Heart left ventricle (tissue), 13 donors: ENCODE data around the gene SULT4A1.

Experiments used
- CTCF ChIP-seq, 12 donors: fragments of 200-600 bp; sonication (generic) in 4 of 12; IDR thresholded peaks; one replicate each; pipeline versions ENCODE4 v1.5.0 to v1.8.0; 2018 to 2022; ENCODE audit warnings: antibody characterized with exemption in 12 of 12, mild to moderate bottlenecking in 5 of 12
- POLR2A ChIP-seq, 2 donors: fragments of 450-650 bp; IDR thresholded peaks; one replicate each; pipeline ENCODE4 v1.6.1; 2017; ENCODE audit warnings: antibody characterized with exemption in 2 of 2, mild to moderate bottlenecking in 2 of 2, moderate library complexity in 2 of 2
- donor health status: ischemic (EF 13 %, LVEDD 7.1; RV severe dilation, severe dysfunction).
- donor health status: DM: no; HTN: yes; CAD: no.
- donor health status: DM: no; HTN: no; CAD: no.
- donor health status: ischemic (EF 25% LVEDD 6.9; RV normal size, moderate dysfunction).
- donor health status: ischemic (EF 25% LVEDD 5.7; RV mildly dilated, moderate dysfunction).
- donor health status: ischemic (EF 35%, LVEDD 5.7; RV mildly dilated, moderate dysfunction).
- donor health status: nonischemic (EF 11% LVEDD 7.7; RV severe dilation, severe dysfunction).
- donor health status: DM: yes; HTN: yes; CAD: no.
- donor health status: PGD.
- donor health status: ischemic (EF 29% LVEDD 5.4; RV normal size, mild dysfunction).
- donor health status: nonischemic (EF 23%, LVEDD 6.1; RV moderate dilation, normal function).

GRCh38 chr22:43882122-43882767 lies 19.9 kb upstream of the SULT4A1 start:
- TF ChIP-seq CTCF (IDR thresholded peaks at IDR 0.05): no peak
- no peak for TF ChIP-seq POLR2A (IDR thresholded peaks at IDR 0.05)
